Adrenal gland (tissue), 5 donors: ENCODE data around the gene RPL19.

Experiments
- POLR2A ChIP-seq, 2 donors: fragments of 450-650 bp; IDR thresholded peaks; one replicate each; pipeline ENCODE4 v1.6.1; 2017; ENCODE audit warnings: antibody characterized with exemption in 2 of 2, mild to moderate bottlenecking in 2 of 2, moderate library complexity in 1 of 2
- TF ChIP-seq, protein P1 (sequence below), 6 experiments: fragments of 450-650 bp in 4 of 6; fragments of 200-600 bp in 2 of 6; sonication (generic) in 1 of 6; IDR thresholded peaks; 1 replicate in 5 of 6; 2 replicates in 1 of 6; pipeline versions ENCODE4 v1.5.1 to v1.8.0; 2016 to 2021; ENCODE audit warnings: antibody characterized with exemption in 6 of 6, mild to moderate bottlenecking in 2 of 6, moderate library complexity in 1 of 6
- donor health status: DM: no; HTN: no; CAD: no.

DNA sequence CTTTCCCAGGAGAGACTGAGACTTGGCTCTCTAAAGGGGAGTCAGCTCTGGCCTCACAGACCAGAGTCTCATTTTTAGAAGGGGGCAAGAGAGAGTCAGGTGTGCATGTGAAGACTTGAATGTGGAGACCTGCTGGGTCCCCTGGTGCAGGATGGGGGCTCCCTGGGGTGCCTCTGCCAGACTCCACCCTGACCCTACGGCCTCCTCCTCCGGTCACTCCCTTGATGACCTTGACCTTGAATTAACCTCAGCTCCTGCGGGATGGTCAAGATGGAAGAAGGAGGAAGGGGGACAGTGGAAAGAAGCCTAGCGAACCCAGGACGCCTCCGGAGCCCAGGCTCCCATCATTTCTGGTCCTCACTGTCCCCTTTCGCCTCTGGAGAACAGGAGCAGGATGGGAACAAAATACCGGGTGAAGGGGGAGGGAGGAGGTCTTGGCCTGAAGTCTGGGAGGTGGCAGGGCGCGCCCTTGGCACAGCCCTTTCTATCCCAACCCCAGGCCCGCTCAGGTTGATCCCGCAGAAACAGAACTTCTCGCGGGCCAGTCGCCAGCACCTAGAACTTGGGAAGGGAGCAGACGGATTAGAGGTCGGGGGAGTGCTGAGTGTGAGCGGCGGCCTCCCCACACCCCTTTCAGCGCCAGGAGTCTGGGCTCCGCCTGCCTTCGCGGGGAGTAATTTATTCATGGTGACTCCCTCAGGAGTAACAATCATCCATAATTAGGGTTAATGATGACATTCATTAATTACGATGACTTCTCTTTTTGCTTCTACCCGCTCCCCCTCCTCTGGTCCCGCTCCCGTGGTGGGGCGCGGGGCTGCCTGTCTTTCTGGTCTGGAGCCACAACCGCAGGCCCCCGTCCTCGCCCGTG, 24.1 kb downstream of the RPL19 start:
- TF ChIP-seq, protein P1, sequence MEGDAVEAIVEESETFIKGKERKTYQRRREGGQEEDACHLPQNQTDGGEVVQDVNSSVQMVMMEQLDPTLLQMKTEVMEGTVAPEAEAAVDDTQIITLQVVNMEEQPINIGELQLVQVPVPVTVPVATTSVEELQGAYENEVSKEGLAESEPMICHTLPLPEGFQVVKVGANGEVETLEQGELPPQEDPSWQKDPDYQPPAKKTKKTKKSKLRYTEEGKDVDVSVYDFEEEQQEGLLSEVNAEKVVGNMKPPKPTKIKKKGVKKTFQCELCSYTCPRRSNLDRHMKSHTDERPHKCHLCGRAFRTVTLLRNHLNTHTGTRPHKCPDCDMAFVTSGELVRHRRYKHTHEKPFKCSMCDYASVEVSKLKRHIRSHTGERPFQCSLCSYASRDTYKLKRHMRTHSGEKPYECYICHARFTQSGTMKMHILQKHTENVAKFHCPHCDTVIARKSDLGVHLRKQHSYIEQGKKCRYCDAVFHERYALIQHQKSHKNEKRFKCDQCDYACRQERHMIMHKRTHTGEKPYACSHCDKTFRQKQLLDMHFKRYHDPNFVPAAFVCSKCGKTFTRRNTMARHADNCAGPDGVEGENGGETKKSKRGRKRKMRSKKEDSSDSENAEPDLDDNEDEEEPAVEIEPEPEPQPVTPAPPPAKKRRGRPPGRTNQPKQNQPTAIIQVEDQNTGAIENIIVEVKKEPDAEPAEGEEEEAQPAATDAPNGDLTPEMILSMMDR (IDR thresholded peaks at IDR 0.05), result no peak
- TF ChIP-seq POLR2A (IDR thresholded peaks at IDR 0.05), result no peak
